WI38 (cell line): ENCODE measurements around the gene GPC5.

Source experiments
- H3K4me3 ChIP-seq: 2 replicates; pipeline ENCODE4 v1.5.1; 2011; ENCODE audit warnings: low read depth, mild to moderate bottlenecking, control low read depth, low read length
- TF ChIP-seq, protein P1 (sequence below): IDR thresholded peaks from 2 replicates; pipeline ENCODE4 v1.5.1; 2012; ENCODE audit warnings: low read depth, mild to moderate bottlenecking, control low read depth, low read length

Gene GPC5

DNA sequence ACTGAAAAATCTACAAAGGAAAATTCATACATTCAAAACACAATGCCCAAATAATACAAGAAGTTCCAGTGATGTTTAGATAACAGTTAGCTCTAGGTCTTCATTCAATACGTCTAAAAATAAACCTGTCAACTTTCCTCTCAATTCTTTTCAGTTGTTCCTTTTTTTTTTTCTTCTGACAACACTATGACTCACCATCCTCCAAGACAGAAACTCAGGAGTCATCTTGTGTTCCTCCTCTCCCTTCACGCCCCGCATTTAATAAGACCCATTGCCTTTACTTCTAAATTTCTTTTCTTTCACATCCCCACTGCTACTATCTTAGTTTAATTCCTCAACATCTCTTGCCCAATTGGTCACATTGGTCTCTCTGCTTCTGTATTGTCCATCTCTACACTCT lies 759.9 kb downstream of the GPC5 start:
- TF ChIP-seq, protein P1, sequence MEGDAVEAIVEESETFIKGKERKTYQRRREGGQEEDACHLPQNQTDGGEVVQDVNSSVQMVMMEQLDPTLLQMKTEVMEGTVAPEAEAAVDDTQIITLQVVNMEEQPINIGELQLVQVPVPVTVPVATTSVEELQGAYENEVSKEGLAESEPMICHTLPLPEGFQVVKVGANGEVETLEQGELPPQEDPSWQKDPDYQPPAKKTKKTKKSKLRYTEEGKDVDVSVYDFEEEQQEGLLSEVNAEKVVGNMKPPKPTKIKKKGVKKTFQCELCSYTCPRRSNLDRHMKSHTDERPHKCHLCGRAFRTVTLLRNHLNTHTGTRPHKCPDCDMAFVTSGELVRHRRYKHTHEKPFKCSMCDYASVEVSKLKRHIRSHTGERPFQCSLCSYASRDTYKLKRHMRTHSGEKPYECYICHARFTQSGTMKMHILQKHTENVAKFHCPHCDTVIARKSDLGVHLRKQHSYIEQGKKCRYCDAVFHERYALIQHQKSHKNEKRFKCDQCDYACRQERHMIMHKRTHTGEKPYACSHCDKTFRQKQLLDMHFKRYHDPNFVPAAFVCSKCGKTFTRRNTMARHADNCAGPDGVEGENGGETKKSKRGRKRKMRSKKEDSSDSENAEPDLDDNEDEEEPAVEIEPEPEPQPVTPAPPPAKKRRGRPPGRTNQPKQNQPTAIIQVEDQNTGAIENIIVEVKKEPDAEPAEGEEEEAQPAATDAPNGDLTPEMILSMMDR: no peak
- H3K4me3 ChIP-seq: no peak overlapping the region

DNA sequence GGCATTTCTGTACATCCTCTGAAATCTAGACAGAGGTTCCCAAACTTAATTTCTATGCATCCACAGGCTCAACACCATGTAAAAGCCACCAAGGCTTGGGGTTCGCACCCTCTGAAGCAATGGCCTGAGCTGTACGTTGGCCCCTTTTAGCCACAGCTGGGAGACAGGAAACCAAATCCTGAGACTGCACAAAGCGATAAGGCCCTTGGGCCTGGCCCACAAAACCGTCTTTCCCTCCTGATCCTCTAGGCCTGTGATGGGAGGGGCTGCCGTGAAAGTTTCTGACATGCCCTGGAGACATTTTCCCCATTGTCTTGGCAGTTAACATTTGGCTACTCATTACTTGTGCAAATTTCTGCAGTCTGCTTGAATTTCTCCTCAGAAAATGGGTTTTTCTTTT lies 766.4 kb downstream of the GPC5 start:
- TF ChIP-seq, protein P1: no peak
- no peak overlapping the region for H3K4me3 ChIP-seq

DNA sequence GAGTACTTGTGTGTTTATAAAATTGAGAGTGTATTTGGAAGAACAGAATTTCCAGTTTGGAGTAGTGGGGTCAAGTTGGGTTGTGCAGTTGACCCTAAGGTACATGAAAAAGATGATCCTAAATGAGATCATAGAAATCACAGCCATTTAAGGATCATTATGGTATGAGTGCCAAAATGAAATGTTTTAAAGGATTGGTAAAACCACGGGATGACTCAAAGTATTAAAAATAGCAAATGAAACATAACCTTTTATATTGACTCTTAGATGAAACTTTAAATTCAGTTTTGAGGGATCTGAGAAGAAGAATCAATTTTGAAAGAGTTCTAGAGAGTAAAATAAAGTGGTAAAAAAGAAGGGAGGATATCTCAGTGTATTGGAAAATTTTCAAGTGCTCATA lies 773.8 kb downstream of the GPC5 start:
- TF ChIP-seq, protein P1: no peak
- no peak overlapping the region for H3K4me3 ChIP-seq

DNA sequence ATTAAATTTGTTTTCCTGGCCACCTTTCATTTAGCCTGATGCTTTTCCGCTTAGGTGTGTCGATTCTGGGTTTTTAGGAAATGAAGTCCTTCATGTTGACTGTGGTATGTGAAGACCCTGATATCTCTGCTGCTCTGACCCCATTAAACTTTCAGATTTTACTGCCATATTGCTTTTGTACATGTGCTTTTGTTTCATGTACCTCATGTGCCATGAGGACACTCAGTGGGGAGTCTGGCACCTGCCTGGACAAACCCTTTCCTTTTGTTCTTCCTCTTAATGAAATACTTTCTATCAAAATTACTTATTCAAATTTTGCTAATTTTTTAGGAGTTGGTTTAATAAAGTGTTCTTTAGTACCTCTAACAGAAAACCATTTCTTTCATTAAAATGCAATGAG lies 774.8 kb downstream of the GPC5 start:
- TF ChIP-seq, protein P1: no peak
- H3K4me3 ChIP-seq: no peak overlapping the region

DNA sequence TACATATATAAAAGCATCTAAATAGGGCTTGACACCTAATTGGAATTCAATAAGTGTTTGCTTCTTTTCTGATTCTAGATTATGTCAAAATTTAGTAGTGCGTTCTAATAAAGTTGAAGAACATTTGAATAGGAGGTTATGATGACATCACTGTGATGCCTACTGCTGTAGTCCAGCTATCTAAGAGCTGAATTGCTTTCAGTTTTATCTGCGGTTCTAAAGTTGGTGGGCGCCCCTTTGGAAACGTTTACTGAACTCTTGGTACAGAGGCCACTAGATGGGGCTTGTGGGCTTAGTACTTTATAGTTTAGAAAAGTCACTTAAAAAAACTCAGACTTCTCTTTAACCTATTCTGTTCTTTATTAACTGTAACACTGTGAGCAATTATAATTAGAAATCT lies 776.9 kb downstream of the GPC5 start:
- H3K4me3 ChIP-seq: no peak overlapping the region
- TF ChIP-seq, protein P1: no peak; the same call in 1 of the 2 replicates

DNA sequence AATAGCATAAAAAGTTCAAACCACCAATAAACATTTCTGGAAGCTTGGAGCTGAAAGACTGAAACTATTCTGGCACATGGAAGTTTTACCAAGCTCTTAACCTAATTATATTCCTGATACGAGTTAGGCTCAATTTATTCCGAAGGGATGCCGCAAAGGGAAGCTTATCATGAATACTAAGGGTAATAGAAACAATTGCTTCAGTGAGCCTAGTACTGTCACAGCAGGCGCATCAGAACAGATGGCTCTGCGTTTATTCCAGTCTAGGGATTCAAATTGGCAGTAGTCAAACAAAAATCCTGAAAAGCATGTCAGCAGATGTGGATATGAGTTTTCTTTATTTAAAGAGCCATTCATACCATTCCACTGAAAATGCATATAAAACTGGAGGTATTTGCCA lies 779.5 kb downstream of the GPC5 start:
- no peak overlapping the region for H3K4me3 ChIP-seq
- TF ChIP-seq, protein P1: no peak

DNA sequence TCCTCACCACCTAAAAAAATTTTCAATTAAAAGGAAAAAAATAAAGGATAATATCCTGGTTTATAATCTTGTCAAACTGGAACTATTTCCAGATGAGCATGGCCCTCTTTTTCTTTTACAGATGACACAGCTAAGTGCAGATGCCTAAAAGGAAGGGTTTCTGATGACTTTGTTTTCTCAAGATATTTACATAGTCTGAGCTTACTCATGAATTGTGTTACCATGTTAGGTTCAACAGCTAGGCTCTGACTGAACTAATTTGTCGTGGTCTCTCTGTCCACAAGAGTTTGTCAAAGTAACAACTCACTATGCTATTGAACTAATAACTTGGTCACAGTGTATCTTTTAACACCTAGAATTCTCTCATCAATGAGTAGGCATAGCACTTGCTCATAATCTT lies 780.8 kb downstream of the GPC5 start:
- TF ChIP-seq, protein P1: no peak
- no peak overlapping the region for H3K4me3 ChIP-seq
